B cell (primary cell): ENCODE measurements around the gene RPTOR.

Source experiments
- EZH2 ChIP-seq: IDR thresholded peaks from 2 replicates; pipeline ENCODE4 v1.6.1; 2012; ENCODE audit warnings: borderline replicate concordance, low read depth, mild to moderate bottlenecking, moderate library complexity, low read length; ENCODE audit not compliant: insufficient read depth, poor library complexity, severe bottlenecking
- TF ChIP-seq, protein P1 (sequence below): fragments of 200-600 bp; IDR thresholded peaks from one replicate; pipeline ENCODE4 v1.8.0; 2022; ENCODE audit warnings: antibody characterized with exemption, mild to moderate bottlenecking

DNA sequence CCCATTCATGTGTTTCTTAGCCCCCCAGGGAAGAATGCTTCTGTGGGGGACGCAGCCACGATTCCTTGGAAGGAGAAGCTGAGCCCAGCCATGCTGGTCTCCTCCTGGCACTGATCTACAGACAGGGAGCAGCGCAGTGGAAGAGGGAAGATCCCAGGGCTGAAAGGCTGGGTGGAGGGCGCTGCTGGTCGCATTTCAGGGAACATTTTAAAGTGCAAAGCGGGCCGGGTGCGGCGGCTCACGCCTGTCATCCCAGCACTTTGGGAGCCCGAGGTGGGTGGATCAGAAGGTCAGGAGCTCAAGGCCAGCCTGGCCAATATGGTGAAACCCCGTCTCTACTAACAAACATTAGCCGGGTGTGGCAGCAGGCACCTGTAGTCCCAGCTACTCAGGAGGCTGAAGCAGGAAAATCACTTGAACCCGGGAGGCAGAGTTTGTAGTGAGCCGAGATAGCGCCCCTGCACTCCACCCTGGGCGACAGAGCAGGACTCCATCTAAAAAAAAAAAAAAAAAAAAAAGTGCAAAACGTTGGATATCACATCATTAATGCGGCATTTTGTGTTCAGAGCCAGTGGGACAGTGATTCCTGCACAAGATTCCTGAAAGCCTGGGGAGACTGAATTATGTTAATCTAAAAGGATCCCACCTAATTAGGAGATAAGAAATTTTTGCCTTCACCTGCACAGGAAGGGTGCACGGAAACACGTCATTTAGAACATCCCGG lies 446.4 kb downstream of the RPTOR start:
- TF ChIP-seq, protein P1, sequence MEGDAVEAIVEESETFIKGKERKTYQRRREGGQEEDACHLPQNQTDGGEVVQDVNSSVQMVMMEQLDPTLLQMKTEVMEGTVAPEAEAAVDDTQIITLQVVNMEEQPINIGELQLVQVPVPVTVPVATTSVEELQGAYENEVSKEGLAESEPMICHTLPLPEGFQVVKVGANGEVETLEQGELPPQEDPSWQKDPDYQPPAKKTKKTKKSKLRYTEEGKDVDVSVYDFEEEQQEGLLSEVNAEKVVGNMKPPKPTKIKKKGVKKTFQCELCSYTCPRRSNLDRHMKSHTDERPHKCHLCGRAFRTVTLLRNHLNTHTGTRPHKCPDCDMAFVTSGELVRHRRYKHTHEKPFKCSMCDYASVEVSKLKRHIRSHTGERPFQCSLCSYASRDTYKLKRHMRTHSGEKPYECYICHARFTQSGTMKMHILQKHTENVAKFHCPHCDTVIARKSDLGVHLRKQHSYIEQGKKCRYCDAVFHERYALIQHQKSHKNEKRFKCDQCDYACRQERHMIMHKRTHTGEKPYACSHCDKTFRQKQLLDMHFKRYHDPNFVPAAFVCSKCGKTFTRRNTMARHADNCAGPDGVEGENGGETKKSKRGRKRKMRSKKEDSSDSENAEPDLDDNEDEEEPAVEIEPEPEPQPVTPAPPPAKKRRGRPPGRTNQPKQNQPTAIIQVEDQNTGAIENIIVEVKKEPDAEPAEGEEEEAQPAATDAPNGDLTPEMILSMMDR = no peak
- no peak for TF ChIP-seq EZH2
